PC-9 (cell line): ENCODE measurements around the gene UCN2.

Experiments
- EZH2 ChIP-seq: fragments of 200-600 bp; sonication (generic); IDR thresholded peaks from 2 replicates; pipeline ENCODE4 v1.8.0; 2017; ENCODE audit warnings: antibody characterized with exemption, low read depth
- TF ChIP-seq, protein P1 (sequence below): fragments of 200-600 bp; sonication (generic); conservative IDR thresholded peaks from 2 replicates; pipeline ENCODE4 v1.6.1; 2017; ENCODE audit warnings: mixed run types, antibody characterized with exemption, mild to moderate bottlenecking, moderate library complexity

DNA sequence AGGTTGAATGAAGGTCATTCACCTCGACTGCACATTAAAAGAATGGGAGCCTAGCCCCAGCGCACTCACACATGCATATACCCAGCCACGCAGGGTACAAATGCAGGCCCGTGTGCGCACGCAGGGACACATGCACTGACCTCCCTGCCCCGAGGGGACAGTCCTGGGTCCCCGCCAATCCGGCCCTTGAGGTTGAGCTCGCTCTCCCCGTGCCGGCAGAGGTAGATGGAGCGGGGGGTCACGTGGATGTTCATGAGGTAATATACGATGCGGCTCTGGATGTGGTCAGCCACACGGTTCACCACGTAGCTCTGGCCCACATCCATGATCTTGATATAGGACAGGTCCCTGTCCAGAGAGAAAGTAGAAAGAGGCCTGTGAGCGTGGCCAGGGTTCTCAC is 27.5 kb downstream of the UCN2 start:
- TF ChIP-seq EZH2, result no peak
- TF ChIP-seq, protein P1, sequence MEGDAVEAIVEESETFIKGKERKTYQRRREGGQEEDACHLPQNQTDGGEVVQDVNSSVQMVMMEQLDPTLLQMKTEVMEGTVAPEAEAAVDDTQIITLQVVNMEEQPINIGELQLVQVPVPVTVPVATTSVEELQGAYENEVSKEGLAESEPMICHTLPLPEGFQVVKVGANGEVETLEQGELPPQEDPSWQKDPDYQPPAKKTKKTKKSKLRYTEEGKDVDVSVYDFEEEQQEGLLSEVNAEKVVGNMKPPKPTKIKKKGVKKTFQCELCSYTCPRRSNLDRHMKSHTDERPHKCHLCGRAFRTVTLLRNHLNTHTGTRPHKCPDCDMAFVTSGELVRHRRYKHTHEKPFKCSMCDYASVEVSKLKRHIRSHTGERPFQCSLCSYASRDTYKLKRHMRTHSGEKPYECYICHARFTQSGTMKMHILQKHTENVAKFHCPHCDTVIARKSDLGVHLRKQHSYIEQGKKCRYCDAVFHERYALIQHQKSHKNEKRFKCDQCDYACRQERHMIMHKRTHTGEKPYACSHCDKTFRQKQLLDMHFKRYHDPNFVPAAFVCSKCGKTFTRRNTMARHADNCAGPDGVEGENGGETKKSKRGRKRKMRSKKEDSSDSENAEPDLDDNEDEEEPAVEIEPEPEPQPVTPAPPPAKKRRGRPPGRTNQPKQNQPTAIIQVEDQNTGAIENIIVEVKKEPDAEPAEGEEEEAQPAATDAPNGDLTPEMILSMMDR, result no peak
